GM20000 (cell line): ENCODE data around the gene KAZALD1.

ENCODE experiments used
- DNase-seq: peaks from one replicate; pipeline ENCODE4 v3.0.0; 2012; ENCODE audit warnings: low spot score
- CTCF ChIP-seq: IDR thresholded peaks from 2 replicates; pipeline ENCODE4 v1.5.1; 2012; ENCODE audit warnings: mild to moderate bottlenecking, control low read depth; ENCODE audit errors: extremely low read depth, missing control alignments

The KAZALD1 gene

GRCh38 chr10:101062232-101063049 lies 652 bp downstream of the KAZALD1 start:
- TF ChIP-seq CTCF: peak; percentile 94
- DNase-seq: peak; percentile 82

DNA sequence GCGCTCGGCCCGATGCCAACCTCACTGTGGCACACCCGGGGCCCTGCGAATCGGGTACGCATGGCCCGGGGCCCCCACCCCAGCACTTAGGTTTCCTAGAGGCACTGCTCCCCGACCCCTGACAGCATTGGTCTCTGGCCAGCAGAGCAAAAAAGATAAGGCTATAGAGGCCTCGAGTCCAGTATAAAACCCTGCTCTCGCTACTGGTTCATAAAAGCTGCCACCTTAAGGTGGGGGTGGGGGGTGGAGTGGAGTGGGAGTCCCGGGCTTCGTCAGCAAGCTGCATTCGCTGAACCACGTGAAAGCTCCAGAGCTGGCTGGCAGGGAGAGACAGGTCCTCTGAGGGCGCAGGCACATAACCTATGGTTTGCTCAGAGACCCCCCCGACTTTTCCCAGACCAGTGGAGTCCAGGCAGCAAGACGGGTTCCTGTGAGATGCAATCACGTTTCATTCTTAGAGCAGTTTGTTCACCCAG lies 1.3 kb downstream of the KAZALD1 start:
- no peak for TF ChIP-seq CTCF
- no peak for DNase-seq

DNA sequence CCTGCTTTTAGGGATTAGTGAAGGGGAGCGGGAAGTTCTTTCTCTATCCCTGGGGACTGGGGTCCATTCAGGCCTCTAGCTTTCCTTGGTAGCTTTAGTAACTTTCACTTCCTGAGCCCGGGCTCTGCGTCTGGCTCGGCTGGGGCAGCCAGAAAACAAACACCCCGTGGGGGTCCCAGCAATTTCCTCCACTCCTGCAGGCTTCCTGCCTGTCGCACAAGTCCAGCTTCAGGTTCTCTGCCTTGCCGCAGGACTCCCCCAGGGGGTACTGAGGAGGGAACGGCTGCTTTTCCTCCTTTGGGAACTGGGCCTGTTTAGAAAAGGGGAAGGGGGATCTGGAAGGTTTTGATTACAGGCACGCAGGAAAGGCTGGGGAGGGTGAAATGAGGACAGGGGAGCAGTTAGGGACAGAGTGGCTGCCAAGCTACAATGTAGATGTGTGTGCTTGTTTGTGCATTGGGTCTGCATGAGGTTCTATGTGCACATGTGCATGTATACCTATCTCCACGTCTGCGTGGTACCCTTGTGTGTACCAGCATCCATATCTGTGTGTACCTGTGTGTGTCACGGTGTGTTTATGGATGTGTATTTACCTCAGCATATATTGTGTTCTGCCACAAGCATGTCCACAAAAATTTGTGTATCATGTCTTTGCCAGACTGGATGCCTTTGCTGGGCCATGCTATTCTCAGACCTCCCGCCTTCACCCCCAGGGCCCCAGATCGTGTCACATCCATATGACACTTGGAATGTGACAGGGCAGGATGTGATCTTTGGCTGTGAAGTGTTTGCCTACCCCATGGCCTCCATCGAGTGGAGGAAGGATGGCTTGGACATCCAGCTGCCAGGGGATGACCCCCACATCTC lies 2.0 kb downstream of the KAZALD1 start:
- DNase-seq: no peak
- no peak for TF ChIP-seq CTCF

DNA sequence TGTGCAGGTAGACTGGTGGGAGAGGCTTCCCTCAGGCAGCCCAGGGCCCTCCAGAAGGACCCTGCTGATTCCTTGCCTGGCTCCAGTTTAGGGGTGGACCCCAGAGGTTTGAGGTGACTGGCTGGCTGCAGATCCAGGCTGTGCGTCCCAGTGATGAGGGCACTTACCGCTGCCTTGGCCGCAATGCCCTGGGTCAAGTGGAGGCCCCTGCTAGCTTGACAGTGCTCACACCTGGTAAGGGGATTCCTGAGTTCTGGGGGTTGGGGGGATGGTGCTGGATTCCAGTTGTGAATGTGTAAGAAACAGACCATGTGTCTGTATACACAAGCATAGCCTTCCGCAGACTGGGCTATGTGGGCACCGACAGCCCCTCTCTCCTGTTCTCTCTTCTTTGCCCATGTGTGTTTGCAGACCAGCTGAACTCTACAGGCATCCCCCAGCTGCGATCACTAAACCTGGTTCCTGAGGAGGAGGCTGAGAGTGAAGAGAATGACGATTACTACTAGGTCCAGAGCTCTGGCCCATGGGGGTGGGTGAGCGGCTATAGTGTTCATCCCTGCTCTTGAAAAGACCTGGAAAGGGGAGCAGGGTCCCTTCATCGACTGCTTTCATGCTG lies 2.7 kb downstream of the KAZALD1 start:
- DNase-seq: no peak
- TF ChIP-seq CTCF: no peak

DNA sequence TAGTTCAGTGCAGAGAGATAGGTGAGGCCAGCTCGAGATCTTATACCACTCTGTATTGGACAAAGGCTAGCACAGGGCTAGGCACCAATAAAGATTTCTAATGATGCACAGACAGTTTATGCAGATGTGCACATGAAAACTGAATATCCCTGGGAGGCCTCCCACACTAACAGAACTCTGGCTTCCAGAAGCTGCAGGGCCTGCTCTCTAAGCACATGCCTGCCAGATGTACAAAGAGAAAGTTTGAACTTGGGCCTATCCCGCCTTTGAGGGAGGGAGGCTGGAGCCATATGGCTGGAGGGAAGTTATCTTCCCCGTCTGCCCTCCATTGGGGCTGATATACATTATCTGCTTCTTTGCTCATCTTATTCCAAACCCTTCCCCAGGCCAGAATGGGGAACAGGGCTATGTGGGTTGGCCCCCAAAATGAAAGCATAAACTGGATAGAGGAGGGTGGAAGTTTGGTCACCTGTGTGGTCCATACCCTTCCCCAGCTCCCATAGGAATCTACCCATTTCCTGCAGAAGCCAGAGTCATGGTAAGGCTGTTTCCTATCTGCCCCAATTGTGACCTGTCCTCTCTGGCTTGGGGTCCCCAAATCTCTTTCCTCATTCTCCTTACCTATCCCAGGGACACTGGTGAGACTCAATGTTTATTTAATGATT lies 3.8 kb downstream of the KAZALD1 start:
- TF ChIP-seq CTCF: no peak
- DNase-seq: no peak

DNA sequence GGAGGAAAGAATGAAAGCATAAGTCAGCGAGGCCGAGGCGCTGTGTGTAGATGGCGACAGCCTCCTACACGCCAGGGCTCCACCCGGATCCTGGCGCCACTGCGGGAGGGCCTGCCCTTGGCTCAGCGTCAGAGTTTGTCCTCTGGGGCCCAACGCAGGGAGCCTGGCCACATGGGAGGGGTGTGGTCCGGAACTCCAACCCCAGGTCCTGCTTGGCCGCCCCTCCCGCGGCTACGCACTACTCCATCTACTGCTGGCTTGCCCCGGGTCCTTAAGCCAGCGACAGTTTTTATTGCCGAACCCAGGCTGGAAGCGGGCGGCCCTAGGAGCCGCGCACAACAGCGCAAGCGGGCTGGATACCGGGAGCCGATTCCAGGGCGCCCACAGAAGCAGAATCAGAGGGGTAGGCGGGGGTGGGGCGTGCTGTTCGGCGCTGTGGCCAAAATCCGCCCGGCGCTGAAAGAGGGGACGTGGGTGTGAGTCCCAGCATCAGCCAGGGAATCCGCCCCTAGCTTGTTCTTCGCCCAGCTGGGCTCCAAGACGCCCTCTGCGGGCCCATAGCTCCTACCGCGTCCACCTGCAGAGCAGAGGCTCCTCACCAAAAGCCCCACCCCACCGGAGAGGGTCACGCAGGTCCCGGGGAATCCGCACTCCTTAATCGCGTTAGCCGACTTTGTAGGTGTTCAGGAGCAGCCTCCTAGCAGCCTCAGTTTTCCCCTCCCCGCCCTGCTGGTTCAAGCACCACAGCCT lies 4.5 kb downstream of the KAZALD1 start:
- peak; percentile 54 for TF ChIP-seq CTCF
- peak; percentile 78 for DNase-seq
